Smooth muscle cell (in vitro differentiated cells): ENCODE measurements around the gene ZNF37A. TPM values are rescaled to one million over a fixed set of nuclear protein-coding genes. Genes with fewer than 3 reads are reported as not detected.

Experiments used
- polyA plus RNA-seq: library from polyadenylated mRNA; unstranded; fragments of >200 nt; fragmentation: Nextera tagmentation; extraction: Ambion mirVana; gene quantifications from 2 replicates; pipeline ENCODE4 v1.2.1, GENCODE V29; 2016
- small RNA-seq: library from RNA; depleted of rRNA; stranded (forward); fragments of <200 nt; gene quantifications from one replicate; pipeline ENCODE3, GENCODE V24; 2014
- total RNA-seq: library from RNA; depleted of rRNA; stranded (reverse); fragments of >200 nt; gene quantifications from 2 replicates; pipeline ENCODE4 v1.2.3, GENCODE V29; 2014

Gene ZNF37A
- total and polyA plus RNA-seq, 2 experiments from 2014 or later, result 3.2 to 30.3 TPM

Small RNAs within 50 kb of the gene (small RNA-seq; reads per million reads assigned to genes)
- gene AL117339.2, result not detected
- gene AL161931.1, result not detected
- not detected for gene FXYD6P2

Other genes with a start within 250 kb of the ZNF37A start
- not detected in 2 replicates for gene ZNF248, start 236.7 kb upstream of the ZNF37A start, total RNA-seq
- not detected in 2 replicates for gene ZNF248, start 236.7 kb upstream of the ZNF37A start, polyA plus RNA-seq
- 6.9 and 12.6 TPM in 2 replicates for gene ZNF25, start 117.7 kb upstream of the ZNF37A start, total RNA-seq
- gene ZNF25, start 117.7 kb upstream of the ZNF37A start, polyA plus RNA-seq, result 3.6 and 3.8 TPM in 2 replicates
- gene ZNF33A, start 83.7 kb upstream of the ZNF37A start, total RNA-seq, result 8.5 and 9.2 TPM in 2 replicates
- 1.4 and 3.6 TPM in 2 replicates for gene ZNF33A, start 83.7 kb upstream of the ZNF37A start, polyA plus RNA-seq